ENCODE data around the gene ADAMTS12. TPM values are rescaled to one million over a fixed set of nuclear protein-coding genes. Genes with fewer than 3 reads are reported as not detected.

The ADAMTS12 gene
- total RNA-seq, 1 experiment from 2014 or later: 0.05 TPM

GRCh38 chr5:33657176-33657575 lies 234.6 kb downstream of the ADAMTS12 start:
- ChIA-PET RAD21 (ENCODE audit: low non-redundant PET in 1 of 2, low total read pairs in 2 of 2, uncharacterized antibody in 2 of 2, unreplicated experiment in 2 of 2) (no interaction called here), CTCF (no interaction called here), POLR2A (no interaction called here)
- H3K4me2 ChIP-seq (ENCODE audit: low read length): no peak overlapping the region
- H4K20me1 ChIP-seq (ENCODE audit: insufficient read depth): no peaks in the 10 kb centered on the region
- H2AFZ ChIP-seq (ENCODE audit: low read depth, low read length, poor library complexity, severe bottlenecking): no peak overlapping the region
- no peak overlapping the region for H3K27ac ChIP-seq (ENCODE audit: low read depth, low read length)
- no peak overlapping the region for H3K4me3 ChIP-seq (replicated peaks in 1 of 2; ENCODE audit: low read depth in 1 of 2, low read length in 2 of 2)
- TF ChIP-seq, protein P1, sequence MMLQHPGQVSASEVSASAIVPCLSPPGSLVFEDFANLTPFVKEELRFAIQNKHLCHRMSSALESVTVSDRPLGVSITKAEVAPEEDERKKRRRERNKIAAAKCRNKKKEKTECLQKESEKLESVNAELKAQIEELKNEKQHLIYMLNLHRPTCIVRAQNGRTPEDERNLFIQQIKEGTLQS (IDR thresholded peaks at IDR 0.05): no peak
- TF ChIP-seq CEBPB (IDR thresholded peaks at IDR 0.05; ENCODE audit: low read depth) (no peak), POLR2AphosphoS5 (IDR thresholded peaks at IDR 0.05; ENCODE audit: low read depth, low read length) (no peak)
- TF ChIP-seq, protein P2, sequence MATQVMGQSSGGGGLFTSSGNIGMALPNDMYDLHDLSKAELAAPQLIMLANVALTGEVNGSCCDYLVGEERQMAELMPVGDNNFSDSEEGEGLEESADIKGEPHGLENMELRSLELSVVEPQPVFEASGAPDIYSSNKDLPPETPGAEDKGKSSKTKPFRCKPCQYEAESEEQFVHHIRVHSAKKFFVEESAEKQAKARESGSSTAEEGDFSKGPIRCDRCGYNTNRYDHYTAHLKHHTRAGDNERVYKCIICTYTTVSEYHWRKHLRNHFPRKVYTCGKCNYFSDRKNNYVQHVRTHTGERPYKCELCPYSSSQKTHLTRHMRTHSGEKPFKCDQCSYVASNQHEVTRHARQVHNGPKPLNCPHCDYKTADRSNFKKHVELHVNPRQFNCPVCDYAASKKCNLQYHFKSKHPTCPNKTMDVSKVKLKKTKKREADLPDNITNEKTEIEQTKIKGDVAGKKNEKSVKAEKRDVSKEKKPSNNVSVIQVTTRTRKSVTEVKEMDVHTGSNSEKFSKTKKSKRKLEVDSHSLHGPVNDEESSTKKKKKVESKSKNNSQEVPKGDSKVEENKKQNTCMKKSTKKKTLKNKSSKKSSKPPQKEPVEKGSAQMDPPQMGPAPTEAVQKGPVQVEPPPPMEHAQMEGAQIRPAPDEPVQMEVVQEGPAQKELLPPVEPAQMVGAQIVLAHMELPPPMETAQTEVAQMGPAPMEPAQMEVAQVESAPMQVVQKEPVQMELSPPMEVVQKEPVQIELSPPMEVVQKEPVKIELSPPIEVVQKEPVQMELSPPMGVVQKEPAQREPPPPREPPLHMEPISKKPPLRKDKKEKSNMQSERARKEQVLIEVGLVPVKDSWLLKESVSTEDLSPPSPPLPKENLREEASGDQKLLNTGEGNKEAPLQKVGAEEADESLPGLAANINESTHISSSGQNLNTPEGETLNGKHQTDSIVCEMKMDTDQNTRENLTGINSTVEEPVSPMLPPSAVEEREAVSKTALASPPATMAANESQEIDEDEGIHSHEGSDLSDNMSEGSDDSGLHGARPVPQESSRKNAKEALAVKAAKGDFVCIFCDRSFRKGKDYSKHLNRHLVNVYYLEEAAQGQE (IDR thresholded peaks at IDR 0.05; ENCODE audit: low read depth): no peak
- DNase-seq (ENCODE audit: low read depth, low spot score) (no peak), ATAC-seq (no peak)
- H3K79me2 ChIP-seq (ENCODE audit: insufficient read depth, low read length): no peaks in the 10 kb centered on the region
- H3K27me3 ChIP-seq (ENCODE audit: insufficient read depth, low read length): peaks cover 42% of the 10 kb centered on the region
- no peaks in the 10 kb centered on the region for H3K36me3 ChIP-seq (ENCODE audit: control insufficient read depth in 1 of 2, insufficient read depth in 2 of 2, low read length in 2 of 2)
- no peaks in the 10 kb centered on the region for H3K9me2 ChIP-seq (ENCODE audit: insufficient read depth)
- H3K4me1 ChIP-seq (ENCODE audit: control insufficient read depth in 1 of 2, insufficient read depth in 2 of 2, low read length in 2 of 2): no peaks in the 10 kb centered on the region
- no TSS peak for BruUV-seq (replicated peaks)
- no peak overlapping the region for H3K9ac ChIP-seq (ENCODE audit: low read length)
- intact Hi-C loops (cut with micrococcal nuclease): no loop called here
- H3K9me3 ChIP-seq (ENCODE audit: control insufficient read depth in 1 of 2, insufficient read depth in 1 of 2, low read depth in 1 of 2, low read length in 2 of 2): no peaks in the 10 kb centered on the region

DNA sequence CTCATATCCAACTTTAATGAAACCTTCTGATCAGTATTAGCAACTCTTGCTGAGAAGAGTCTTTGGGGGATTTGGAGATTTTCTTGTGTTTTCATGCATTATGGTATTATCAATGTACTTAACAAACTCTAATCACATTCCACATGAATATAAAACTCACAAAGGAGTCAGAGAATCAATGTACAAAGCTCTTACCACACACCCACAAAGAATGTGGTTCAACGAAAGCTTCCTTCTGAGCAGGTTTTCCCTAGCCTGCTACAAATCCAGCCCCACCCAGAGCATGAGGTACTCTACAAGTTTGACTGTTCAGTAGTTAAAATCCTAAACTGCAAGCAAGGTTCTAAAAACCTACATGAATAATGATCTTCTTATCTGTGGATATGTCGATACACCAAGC lies 240.9 kb downstream of the ADAMTS12 start:
- intact Hi-C loops (cut with micrococcal nuclease): no loop called here
- ChIA-PET CTCF (no interaction called here), POLR2A (no interaction called here), RAD21 (ENCODE audit: low non-redundant PET in 1 of 2, low total read pairs in 2 of 2, uncharacterized antibody in 2 of 2, unreplicated experiment in 2 of 2) (no interaction called here)
- no peaks in the 10 kb centered on the region for H3K9me3 ChIP-seq (ENCODE audit: control insufficient read depth in 1 of 2, insufficient read depth in 1 of 2, low read depth in 1 of 2, low read length in 2 of 2)
- peaks cover 43% of the 10 kb centered on the region for H3K27me3 ChIP-seq (ENCODE audit: insufficient read depth, low read length)
- no peaks in the 10 kb centered on the region for H3K79me2 ChIP-seq (ENCODE audit: insufficient read depth, low read length)
- no peak overlapping the region for H3K9ac ChIP-seq (ENCODE audit: low read length)
- no TSS peak for BruUV-seq (replicated peaks)
- H3K4me3 ChIP-seq (replicated peaks in 1 of 2; ENCODE audit: low read depth in 1 of 2, low read length in 2 of 2): no peak overlapping the region
- TF ChIP-seq ELF1 (IDR thresholded peaks at IDR 0.05; ENCODE audit: borderline replicate concordance, low read depth) (no peak), CEBPB (IDR thresholded peaks at IDR 0.05; ENCODE audit: low read depth) (no peak), ZFX (IDR thresholded peaks at IDR 0.05) (no peak), ZNF274 (IDR thresholded peaks at IDR 0.05; ENCODE audit: low read depth, low read length) (no peak)
- TF ChIP-seq, protein P3, sequence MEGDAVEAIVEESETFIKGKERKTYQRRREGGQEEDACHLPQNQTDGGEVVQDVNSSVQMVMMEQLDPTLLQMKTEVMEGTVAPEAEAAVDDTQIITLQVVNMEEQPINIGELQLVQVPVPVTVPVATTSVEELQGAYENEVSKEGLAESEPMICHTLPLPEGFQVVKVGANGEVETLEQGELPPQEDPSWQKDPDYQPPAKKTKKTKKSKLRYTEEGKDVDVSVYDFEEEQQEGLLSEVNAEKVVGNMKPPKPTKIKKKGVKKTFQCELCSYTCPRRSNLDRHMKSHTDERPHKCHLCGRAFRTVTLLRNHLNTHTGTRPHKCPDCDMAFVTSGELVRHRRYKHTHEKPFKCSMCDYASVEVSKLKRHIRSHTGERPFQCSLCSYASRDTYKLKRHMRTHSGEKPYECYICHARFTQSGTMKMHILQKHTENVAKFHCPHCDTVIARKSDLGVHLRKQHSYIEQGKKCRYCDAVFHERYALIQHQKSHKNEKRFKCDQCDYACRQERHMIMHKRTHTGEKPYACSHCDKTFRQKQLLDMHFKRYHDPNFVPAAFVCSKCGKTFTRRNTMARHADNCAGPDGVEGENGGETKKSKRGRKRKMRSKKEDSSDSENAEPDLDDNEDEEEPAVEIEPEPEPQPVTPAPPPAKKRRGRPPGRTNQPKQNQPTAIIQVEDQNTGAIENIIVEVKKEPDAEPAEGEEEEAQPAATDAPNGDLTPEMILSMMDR (IDR thresholded peaks at IDR 0.05 in 2 of 3, conservative IDR thresholded peaks at IDR 0.05 in 1 of 3; ENCODE audit: borderline replicate concordance in 1 of 3, insufficient read depth in 1 of 3, low read depth in 2 of 3, low read length in 2 of 3): no peak
- TF ChIP-seq, protein P4, sequence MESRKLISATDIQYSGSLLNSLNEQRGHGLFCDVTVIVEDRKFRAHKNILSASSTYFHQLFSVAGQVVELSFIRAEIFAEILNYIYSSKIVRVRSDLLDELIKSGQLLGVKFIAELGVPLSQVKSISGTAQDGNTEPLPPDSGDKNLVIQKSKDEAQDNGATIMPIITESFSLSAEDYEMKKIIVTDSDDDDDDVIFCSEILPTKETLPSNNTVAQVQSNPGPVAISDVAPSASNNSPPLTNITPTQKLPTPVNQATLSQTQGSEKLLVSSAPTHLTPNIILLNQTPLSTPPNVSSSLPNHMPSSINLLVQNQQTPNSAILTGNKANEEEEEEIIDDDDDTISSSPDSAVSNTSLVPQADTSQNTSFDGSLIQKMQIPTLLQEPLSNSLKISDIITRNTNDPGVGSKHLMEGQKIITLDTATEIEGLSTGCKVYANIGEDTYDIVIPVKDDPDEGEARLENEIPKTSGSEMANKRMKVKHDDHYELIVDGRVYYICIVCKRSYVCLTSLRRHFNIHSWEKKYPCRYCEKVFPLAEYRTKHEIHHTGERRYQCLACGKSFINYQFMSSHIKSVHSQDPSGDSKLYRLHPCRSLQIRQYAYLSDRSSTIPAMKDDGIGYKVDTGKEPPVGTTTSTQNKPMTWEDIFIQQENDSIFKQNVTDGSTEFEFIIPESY (IDR thresholded peaks at IDR 0.05; ENCODE audit: extremely low read depth, insufficient replicate concordance, low read length): no peak
- H3K4me2 ChIP-seq (ENCODE audit: low read length): no peak overlapping the region
- H3K4me1 ChIP-seq (ENCODE audit: control insufficient read depth in 1 of 2, insufficient read depth in 2 of 2, low read length in 2 of 2): no peaks in the 10 kb centered on the region
- no peak overlapping the region for H3K27ac ChIP-seq (ENCODE audit: low read depth, low read length)
- DNase-seq (ENCODE audit: low read depth, low spot score) (no peak), ATAC-seq (no peak)
- H4K20me1 ChIP-seq (ENCODE audit: insufficient read depth): no peaks in the 10 kb centered on the region
- no peaks in the 10 kb centered on the region for H3K36me3 ChIP-seq (ENCODE audit: control insufficient read depth in 1 of 2, insufficient read depth in 2 of 2, low read length in 2 of 2)
- no peak overlapping the region for H2AFZ ChIP-seq (ENCODE audit: low read depth, low read length, poor library complexity, severe bottlenecking)
- H3K9me2 ChIP-seq (ENCODE audit: insufficient read depth): no peaks in the 10 kb centered on the region

All from HCT116 (cell line).